ENCODE measurements around the gene PLD4.

Gene PLD4, protein sequence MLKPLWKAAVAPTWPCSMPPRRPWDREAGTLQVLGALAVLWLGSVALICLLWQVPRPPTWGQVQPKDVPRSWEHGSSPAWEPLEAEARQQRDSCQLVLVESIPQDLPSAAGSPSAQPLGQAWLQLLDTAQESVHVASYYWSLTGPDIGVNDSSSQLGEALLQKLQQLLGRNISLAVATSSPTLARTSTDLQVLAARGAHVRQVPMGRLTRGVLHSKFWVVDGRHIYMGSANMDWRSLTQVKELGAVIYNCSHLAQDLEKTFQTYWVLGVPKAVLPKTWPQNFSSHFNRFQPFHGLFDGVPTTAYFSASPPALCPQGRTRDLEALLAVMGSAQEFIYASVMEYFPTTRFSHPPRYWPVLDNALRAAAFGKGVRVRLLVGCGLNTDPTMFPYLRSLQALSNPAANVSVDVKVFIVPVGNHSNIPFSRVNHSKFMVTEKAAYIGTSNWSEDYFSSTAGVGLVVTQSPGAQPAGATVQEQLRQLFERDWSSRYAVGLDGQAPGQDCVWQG

DNA sequence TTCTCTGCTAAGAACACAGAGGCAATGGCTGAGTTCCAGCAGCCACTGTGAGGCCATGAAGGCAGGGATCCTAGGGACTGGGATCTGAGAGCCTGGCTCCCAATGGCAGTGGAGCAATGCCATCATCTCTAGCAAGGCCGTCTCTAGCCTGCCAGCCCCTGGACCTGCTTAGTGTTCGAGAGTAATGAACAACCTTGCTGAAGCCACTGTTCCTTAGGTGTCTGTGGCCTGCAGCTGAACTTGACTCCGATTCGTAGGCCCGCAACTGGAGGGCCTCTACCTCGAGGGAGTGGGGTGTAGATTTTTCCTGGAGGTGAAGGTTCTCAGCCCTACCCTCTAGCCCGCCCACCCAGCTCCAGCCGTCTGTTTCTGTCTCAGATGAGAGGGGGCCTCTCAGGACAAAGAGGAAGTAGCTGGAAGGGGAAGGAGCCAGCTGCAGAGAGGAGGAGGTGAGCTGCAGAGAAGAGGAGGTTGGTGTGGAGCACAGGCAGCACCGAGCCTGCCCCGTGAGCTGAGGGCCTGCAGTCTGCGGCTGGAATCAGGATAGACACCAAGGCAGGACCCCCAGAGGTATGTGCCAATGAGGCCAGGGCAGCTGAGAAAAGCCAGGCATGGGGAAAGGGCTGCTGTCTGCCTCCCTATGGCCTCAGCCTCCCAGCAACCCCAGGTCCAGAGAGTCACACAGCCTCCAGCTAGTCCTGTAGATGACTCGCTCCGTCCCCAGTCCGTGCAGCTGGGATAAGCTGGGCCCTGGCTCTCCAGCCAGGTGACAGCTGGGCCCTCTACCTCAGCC, at the start of gene PLD4:
PLD4 (plus strand) TSS at position 459 of the 793 bp plus-strand sequence. CDS start 2,262 bp downstream, outside the sequence.
- Mint-ChIP-seq H3K27me3 (no peaks in the 10 kb centered on the region), H3K27ac (no peak within 1 kb of the TSS), H3K4me1 (peaks cover 5% of the 10 kb centered on the region), H3K36me3 (ENCODE audit: low read depth) (no peaks in the 10 kb centered on the region), H3K9me3 (no peaks in the 10 kb centered on the region), H3K4me3 (no peak within 1 kb of the TSS)
- ATAC-seq (no peak), DNase-seq (no peak)

DNA sequence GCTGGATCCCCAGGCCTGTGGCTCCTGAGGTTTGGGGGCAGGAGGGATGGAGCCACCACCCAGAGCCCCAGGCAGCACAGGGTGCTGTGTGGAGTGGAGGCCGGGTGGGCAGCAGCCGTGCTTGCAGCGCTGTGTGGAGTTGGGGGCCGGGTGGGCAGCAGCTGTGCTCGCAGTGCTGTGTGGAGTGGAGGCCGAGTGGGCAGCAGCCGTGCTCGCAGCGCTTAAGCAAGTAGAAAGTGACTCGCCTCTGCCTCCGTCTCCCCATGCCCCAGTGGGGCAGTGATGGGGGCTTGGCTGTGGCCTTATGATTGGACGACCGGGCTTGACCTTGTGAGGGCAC, 49.3 kb upstream of the PLD4 start:
- DNase-seq (no peak), ATAC-seq (no peak)
- H3K4me1 Mint-ChIP-seq = peaks cover 4% of the 10 kb centered on the region
- no peak overlapping the region for H3K4me3 Mint-ChIP-seq
- no peaks in the 10 kb centered on the region for H3K27me3 Mint-ChIP-seq
- H3K27ac Mint-ChIP-seq = no peak overlapping the region
- no peaks in the 10 kb centered on the region for H3K36me3 Mint-ChIP-seq (ENCODE audit: low read depth)
- no peaks in the 10 kb centered on the region for H3K9me3 Mint-ChIP-seq

DNA sequence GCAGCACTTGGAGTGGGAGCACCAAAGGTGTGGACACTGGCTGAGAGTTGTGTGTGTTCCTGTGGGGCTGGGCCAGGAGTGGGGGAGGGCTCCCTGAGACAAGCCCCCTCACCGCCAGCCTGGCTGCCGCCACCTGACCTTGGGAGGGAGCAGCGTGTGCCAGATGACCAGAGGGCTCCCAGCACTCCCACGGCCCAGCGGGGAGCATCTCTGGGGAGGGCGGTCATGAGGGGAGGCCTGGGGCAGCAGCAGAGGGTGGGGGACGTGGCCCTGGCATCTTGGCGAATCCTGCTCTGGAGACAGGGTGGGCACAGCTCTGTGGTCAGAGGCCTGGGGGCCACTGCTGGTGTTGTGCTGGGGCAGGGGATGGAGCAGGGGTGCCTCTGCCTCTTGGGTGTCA, 48.9 kb upstream of the PLD4 start:
- H3K36me3 Mint-ChIP-seq (ENCODE audit: low read depth) = no peaks in the 10 kb centered on the region
- H3K27ac Mint-ChIP-seq = no peak overlapping the region
- H3K27me3 Mint-ChIP-seq = no peaks in the 10 kb centered on the region
- no peak overlapping the region for H3K4me3 Mint-ChIP-seq
- peaks cover 4% of the 10 kb centered on the region for H3K4me1 Mint-ChIP-seq
- no peak for ATAC-seq
- DNase-seq = no peak
- H3K9me3 Mint-ChIP-seq = no peaks in the 10 kb centered on the region

GRCh38 chr14:104876251-104876699, 48.4 kb upstream of the PLD4 start:
- H3K27me3 Mint-ChIP-seq = no peaks in the 10 kb centered on the region
- peak; percentile 42 for ATAC-seq
- H3K36me3 Mint-ChIP-seq (ENCODE audit: low read depth) = no peaks in the 10 kb centered on the region
- peaks cover 4% of the 10 kb centered on the region for H3K4me1 Mint-ChIP-seq
- H3K9me3 Mint-ChIP-seq = no peaks in the 10 kb centered on the region
- DNase-seq = peak; percentile 41
- no peak overlapping the region for H3K27ac Mint-ChIP-seq
- no peak overlapping the region for H3K4me3 Mint-ChIP-seq

GRCh38 chr14:104877066-104877805, 47.4 kb upstream of the PLD4 start:
- Mint-ChIP-seq H3K9me3 (no peaks in the 10 kb centered on the region), H3K27ac (no peak overlapping the region), H3K27me3 (no peaks in the 10 kb centered on the region), H3K36me3 (ENCODE audit: low read depth) (no peaks in the 10 kb centered on the region), H3K4me3 (no peak overlapping the region), H3K4me1 (peaks cover 4% of the 10 kb centered on the region)
- ATAC-seq (no peak), DNase-seq (no peak)

GRCh38 chr14:104877806-104878550, 46.7 kb upstream of the PLD4 start:
- no peaks in the 10 kb centered on the region for H3K9me3 Mint-ChIP-seq
- no peak for DNase-seq
- H3K4me1 Mint-ChIP-seq = no peaks in the 10 kb centered on the region
- H3K27ac Mint-ChIP-seq = no peak overlapping the region
- H3K4me3 Mint-ChIP-seq = no peak overlapping the region
- no peak for ATAC-seq
- H3K36me3 Mint-ChIP-seq (ENCODE audit: low read depth) = no peaks in the 10 kb centered on the region
- no peaks in the 10 kb centered on the region for H3K27me3 Mint-ChIP-seq

- H3K27ac Mint-ChIP-seq = no peak overlapping the region
- H3K36me3 Mint-ChIP-seq (ENCODE audit: low read depth) = no peaks in the 10 kb centered on the region
- no peaks in the 10 kb centered on the region for H3K27me3 Mint-ChIP-seq
- DNase-seq (no peak), ATAC-seq (no peak)
- no peak overlapping the region for H3K4me3 Mint-ChIP-seq
- no peaks in the 10 kb centered on the region for H3K4me1 Mint-ChIP-seq
- no peaks in the 10 kb centered on the region for H3K9me3 Mint-ChIP-seq
Measured at GRCh38 chr14:104878582-104878981, 46.1 kb upstream of the PLD4 start.

DNA sequence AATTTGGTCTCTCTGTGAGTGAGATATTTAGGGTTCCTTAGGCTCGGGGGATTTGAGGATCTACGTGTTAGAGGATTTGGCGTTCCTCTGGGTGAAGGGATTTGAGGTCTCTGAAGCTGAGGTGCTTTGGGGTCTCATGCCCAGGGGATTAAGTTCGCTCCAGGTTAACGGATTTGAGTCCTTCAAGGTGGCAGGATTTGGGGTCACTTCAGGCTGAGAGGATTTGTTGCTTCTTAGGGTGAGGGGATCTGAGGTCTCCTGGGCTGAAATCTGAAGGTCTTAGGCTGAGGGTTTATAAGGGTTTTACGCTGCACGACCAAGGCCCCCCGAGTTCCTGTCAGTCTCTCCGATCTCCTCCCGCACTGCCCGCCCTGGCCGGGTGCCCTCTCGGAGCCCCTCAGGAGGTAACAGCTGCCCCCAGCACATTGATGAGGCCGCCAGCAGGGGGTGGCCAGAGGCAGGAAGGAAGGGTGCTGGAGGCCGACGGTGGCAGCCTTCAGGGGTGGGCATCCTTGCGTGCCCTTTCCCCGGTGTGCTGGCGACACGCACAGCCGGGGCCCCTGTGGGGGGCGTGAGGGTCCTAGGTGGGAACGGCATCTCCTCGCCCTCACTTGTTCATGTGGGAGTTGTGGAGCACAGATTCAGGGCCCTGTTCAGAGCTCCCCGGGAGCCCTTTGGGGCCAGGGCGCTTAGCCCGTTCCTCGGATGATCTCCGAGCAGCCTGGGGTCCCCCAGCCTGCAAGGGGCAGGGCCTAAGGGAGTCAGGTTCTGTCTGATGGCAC, 45.3 kb upstream of the PLD4 start:
- no peaks in the 10 kb centered on the region for H3K36me3 Mint-ChIP-seq (ENCODE audit: low read depth)
- no peaks in the 10 kb centered on the region for H3K4me1 Mint-ChIP-seq
- no peaks in the 10 kb centered on the region for H3K9me3 Mint-ChIP-seq
- no peak for ATAC-seq
- DNase-seq = no peak
- H3K27me3 Mint-ChIP-seq = no peaks in the 10 kb centered on the region
- no peak overlapping the region for H3K4me3 Mint-ChIP-seq
- H3K27ac Mint-ChIP-seq = no peak overlapping the region

- no peaks in the 10 kb centered on the region for H3K36me3 Mint-ChIP-seq (ENCODE audit: low read depth)
- H3K27ac Mint-ChIP-seq = no peak overlapping the region
- H3K4me1 Mint-ChIP-seq = no peaks in the 10 kb centered on the region
- H3K27me3 Mint-ChIP-seq = no peaks in the 10 kb centered on the region
- DNase-seq = no peak
- no peak for ATAC-seq
- H3K4me3 Mint-ChIP-seq = no peak overlapping the region
- H3K9me3 Mint-ChIP-seq = no peaks in the 10 kb centered on the region
Measured at GRCh38 chr14:104879983-104880565, 44.6 kb upstream of the PLD4 start.

DNA sequence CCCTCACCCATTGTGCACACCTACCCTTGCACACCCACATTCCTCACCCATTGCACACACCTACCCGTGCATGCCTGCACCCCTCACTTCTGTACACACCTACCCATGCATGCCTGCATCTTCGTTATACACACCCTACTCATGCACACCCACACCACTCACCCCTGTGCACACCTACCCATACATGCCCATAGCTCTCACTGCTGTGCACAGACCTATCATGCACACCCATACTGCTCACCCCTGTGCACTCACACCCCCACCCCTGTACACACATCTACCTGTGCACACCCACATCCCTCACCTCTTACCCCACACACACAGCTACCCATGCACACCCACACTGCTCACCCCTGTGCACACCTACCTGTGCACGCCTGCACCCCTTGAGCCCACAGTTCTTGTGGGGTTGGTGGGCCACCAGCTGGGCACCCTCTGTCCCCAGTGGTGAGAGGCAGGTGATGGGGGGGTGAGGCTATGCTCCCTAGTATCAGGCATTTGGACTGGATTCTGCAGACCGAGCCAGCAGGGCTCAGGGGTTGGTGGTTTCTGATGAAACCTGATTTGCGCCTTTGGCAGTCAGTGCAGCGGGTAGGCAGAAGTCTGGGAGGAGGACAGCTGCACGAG, 44.0 kb upstream of the PLD4 start:
- ATAC-seq = no peak

GRCh38 chr14:104881369-104881979, 43.2 kb upstream of the PLD4 start:
- H3K36me3 Mint-ChIP-seq (ENCODE audit: low read depth) = no peaks in the 10 kb centered on the region
- no peak overlapping the region for H3K4me3 Mint-ChIP-seq
- ATAC-seq (no peak), DNase-seq (no peak)
- H3K27me3 Mint-ChIP-seq = no peaks in the 10 kb centered on the region
- no peak overlapping the region for H3K27ac Mint-ChIP-seq
- H3K9me3 Mint-ChIP-seq = no peaks in the 10 kb centered on the region
- no peaks in the 10 kb centered on the region for H3K4me1 Mint-ChIP-seq

More for the DNA sequence above, 44.0 kb upstream of the PLD4 start:
- no peak for DNase-seq
- H3K4me3 Mint-ChIP-seq = no peak overlapping the region
- no peaks in the 10 kb centered on the region for H3K27me3 Mint-ChIP-seq
- no peaks in the 10 kb centered on the region for H3K9me3 Mint-ChIP-seq
- no peak overlapping the region for H3K27ac Mint-ChIP-seq
- no peaks in the 10 kb centered on the region for H3K36me3 Mint-ChIP-seq (ENCODE audit: low read depth)
- no peaks in the 10 kb centered on the region for H3K4me1 Mint-ChIP-seq

GRCh38 chr14:104882325-104882973, 42.2 kb upstream of the PLD4 start:
- Mint-ChIP-seq H3K27ac (no peak overlapping the region), H3K9me3 (no peaks in the 10 kb centered on the region), H3K27me3 (no peaks in the 10 kb centered on the region), H3K36me3 (ENCODE audit: low read depth) (no peaks in the 10 kb centered on the region), H3K4me1 (no peaks in the 10 kb centered on the region), H3K4me3 (no peak overlapping the region)
- ATAC-seq (peak; percentile 50), DNase-seq (no peak)

Data from activated naive CD8-positive, alpha-beta T cell treated with anti-CD3 and anti-CD28 coated beads, Interleukin-2, amount 50 U/mL, for 24 hours (primary cell).